ENCODE measurements around the gene ZNF697.
A peak's percentile ranks its signal among the peaks of the same experiment; 100 is the strongest.

DNA sequence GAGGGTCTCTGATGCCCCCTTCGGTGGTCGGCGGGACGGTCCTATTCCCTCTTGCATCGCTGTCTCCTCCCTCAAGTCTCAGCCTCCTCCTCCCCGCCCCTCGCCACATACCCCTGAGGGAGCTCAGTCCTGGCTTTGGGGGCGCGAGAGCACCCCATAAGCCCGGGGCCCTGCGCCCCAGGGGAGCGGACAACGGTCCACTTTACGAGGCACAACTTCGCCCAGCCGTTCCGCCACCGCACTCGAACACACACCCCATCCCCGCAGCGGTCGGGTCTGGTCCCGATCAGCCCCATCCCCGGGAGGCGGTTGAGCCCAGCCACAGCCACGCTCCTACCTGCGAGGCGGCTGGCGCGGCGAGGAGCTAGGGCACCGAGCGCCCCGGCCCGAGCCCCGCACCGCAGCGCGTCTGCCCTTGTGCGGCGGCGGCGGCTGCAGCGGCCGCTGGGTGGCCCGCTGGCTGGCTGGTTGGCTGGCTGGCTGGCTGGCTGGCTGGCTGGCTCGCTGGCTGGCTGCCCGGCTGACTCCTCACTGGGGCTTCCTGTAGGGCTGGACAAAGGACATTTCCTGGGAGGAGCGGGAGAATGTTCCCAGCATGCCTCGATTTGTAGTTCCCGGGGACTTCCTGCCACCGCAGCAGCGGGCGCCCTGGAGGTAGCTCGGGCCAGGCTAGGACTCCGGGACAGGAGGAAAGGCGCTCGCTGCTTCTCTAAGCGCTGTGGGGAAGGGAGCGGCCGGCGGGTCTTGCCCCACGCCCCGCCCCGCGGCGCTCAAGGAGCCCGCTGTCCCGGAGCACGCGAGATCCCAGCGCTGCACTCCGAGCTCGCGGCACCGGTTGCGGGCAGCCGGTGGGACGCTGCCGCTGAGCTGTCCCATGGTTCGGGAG lies at the start of gene ZNF697:
- TF ChIP-seq CTCF (IDR thresholded peaks at IDR 0.05) (peak in 4 of 6 experiments; percentile 31 to 55 (median 38)), POLR2A (IDR thresholded peaks at IDR 0.05) (peak in 2 of 4 donors; percentile 9 to 82)

Data from esophagus squamous epithelium (tissue), 4 donors.